GM18520 (cell line): ENCODE measurements around the gene ACVR1B.

ENCODE experiments used
- ATAC-seq: cut with Tn5 transposase; IDR thresholded peaks from one replicate; pipeline ENCODE4 v1.9.1; 2021; ENCODE audit not compliant: unreplicated experiment

ACVR1B gene

GRCh38 chr12:52042706-52043385, 91.3 kb downstream of the ACVR1B start:
- no peak for ATAC-seq

- no peak for ATAC-seq
Observed at GRCh38 chr12:52043386-52044212, 92.1 kb downstream of the ACVR1B start.

- no peak for ATAC-seq
Observed at GRCh38 chr12:52044292-52044983, 92.9 kb downstream of the ACVR1B start.

- ATAC-seq, result no peak
Observed at GRCh38 chr12:52045794-52046199, 94.3 kb downstream of the ACVR1B start.
